ENCODE data around the gene LENG9.
"Not testable (repeated sequence)": the region's sequence is repeated elsewhere in the genome, so short reads cannot be mapped to it uniquely, and the experiment has no call there.

Gene LENG9

GRCh38 chr19:54463531-54464043, at the start of gene LENG9:
LENG9 (minus strand) TSS chr19:54463778; CDS start chr19:54463526, 252 bp downstream.
- DNase-seq = peak; percentile 96

- DNase-seq = not testable (repeated sequence)
These were observed 45.8 kb upstream of the LENG9 start for GRCh38 chr19:54509200-54509940.

GRCh38 chr19:54508487-54508886, 44.9 kb upstream of the LENG9 start:
- not testable (repeated sequence) for DNase-seq

- no peak for DNase-seq
These were observed 44.2 kb upstream of the LENG9 start for GRCh38 chr19:54507824-54508223.

DNA sequence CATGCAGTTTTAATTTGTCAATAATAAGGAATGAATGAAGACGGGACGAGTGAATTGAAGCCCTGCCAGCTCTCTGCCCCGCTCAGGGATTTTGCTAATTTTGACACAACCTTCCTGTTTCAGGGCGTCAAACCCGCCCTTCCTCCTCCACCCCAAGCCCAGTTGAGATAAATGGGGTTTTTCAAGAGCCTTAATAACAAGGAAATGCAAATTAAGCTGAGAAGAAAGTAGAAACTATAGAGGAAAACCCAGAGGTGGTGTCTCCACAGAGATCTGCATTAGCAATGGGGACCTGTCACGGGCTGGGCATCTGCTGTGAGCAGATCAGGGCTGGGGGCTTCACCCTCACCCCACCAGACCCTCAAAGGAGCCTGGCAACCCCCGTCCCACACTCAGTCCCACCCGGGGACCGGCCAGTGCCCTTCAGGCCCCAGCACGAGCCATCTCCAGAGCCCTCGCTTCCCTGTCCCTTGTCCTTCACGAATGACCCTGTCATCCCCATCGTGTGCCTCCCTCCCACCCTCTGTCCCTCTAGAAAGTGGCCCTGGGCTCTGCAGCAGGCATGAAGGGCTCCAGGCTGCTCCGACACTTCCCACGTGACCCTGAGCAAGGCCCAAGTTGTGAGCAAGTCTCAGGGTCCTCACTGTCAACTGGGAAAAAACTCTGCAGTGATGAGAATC, 43.6 kb upstream of the LENG9 start:
- DNase-seq = not testable (repeated sequence)

GRCh38 chr19:54506079-54506478, 42.5 kb upstream of the LENG9 start:
- no peak for DNase-seq

DNA sequence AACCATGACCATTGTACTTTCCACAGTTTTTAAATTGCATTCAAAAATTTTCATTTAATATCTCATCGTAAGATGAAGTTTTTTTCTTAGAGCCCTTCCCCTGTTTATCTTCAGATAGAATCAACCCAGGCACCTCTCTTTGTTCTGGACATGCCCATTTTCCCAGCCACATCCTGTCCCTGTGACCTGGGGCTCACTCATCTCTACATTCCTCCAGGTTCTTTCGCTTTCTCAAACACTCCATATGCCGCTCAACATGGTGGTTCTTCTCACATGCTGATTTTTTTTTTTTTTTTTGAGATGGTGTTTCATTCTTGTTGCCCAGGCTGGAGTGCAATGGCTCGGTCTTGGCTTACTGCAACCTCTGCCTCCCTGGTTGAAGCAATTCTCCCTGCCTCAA, 42.0 kb upstream of the LENG9 start:
- DNase-seq = not testable (repeated sequence)

GRCh38 chr19:54502518-54503048, 39.0 kb upstream of the LENG9 start, which contains the start of gene LAIR2:
LAIR2 (plus strand) TSS chr19:54502831; CDS start chr19:54502919, 88 bp downstream.
- no peak for DNase-seq

DNA sequence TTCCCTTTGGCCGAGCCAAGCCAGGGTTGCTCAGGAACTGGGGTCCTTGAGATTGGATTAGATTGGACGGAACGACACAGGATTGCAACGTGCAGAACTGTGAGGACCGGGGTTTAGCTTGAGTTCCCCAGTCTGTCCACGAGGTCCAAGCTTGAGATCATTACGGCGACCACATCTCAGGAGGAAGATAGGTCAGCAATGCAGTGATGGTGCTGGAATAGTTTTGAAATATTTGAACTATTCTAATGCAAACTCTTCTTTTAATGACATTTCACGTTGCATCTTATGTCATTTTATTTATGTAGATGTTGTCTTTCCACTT, 34.8 kb upstream of the LENG9 start:
- not testable (repeated sequence) for DNase-seq

GRCh38 chr19:54497747-54498450, 34.3 kb upstream of the LENG9 start:
- DNase-seq = not testable (repeated sequence)

- DNase-seq = not testable (repeated sequence)
These were observed 31.7 kb upstream of the LENG9 start for GRCh38 chr19:54495284-54495683.

GRCh38 chr19:54493967-54494585, 30.5 kb upstream of the LENG9 start:
- DNase-seq = no peak

DNA sequence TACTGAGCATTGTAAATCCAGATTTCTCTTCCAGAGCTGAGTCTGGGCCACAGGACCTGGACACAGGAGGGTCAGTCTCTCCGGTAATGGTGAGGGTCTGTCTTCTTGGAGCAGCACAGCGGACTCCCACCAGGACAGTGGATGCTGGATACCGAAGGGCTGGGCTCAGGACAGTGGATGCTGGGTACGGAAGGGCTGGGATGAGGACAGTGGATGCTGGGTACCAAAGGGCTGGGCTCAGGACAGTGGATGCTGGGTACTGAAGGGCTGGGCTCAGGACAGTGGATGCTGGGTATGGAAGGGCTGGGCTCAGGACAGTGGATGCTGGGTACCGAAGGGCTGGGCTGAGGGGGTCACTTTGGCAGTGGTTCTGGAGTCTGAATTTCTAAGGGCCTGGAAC, 29.5 kb upstream of the LENG9 start:
- not testable (repeated sequence) for DNase-seq

DNA sequence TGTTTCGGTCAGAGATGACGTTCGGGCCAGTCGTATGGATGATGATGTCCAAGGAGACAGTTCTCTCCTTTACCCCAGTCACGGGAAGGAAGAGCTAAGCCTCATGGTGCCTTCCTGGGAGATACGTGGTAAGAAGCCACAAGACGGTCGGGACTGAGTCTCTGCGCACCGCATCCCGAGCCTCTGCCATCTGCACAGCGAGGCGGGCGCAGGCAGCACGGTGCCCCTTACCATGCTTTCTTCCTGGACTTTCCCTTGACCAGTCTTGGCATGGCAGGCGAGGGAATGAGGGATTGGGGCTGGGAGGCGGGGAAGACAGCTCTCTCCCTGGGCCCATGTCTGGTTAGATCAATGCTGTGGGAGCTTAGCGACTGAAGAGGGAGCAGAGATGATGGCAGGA, 29.0 kb upstream of the LENG9 start:
- no peak for DNase-seq

- no peak for DNase-seq
These were observed 26.2 kb upstream of the LENG9 start for GRCh38 chr19:54489766-54490165.

- no peak for DNase-seq
These were observed 25.8 kb upstream of the LENG9 start for GRCh38 chr19:54489341-54489740.

- DNase-seq = no peak
These were observed 22.3 kb upstream of the LENG9 start for GRCh38 chr19:54485851-54486250.

GRCh38 chr19:54484451-54484850, 20.9 kb upstream of the LENG9 start:
- DNase-seq = no peak

DNA sequence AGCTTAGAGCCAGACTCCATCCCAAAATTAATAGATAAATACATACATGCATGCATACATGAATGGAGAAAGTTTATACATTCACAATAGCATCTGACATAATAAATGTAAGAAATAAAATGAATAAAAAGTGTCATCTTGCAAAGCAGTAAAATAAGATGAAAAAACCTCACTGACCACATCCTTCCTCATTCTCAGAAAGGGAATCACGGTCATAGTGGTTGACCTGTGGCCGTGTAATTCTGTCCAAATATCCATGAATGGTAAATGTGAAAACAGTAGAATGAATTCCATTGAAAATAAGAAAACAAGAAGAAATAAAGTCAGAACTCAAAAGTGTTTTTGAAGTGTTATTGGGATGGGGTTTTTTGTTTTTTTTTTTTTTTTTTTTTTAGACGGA, 19.3 kb upstream of the LENG9 start:
- DNase-seq = no peak

DNA sequence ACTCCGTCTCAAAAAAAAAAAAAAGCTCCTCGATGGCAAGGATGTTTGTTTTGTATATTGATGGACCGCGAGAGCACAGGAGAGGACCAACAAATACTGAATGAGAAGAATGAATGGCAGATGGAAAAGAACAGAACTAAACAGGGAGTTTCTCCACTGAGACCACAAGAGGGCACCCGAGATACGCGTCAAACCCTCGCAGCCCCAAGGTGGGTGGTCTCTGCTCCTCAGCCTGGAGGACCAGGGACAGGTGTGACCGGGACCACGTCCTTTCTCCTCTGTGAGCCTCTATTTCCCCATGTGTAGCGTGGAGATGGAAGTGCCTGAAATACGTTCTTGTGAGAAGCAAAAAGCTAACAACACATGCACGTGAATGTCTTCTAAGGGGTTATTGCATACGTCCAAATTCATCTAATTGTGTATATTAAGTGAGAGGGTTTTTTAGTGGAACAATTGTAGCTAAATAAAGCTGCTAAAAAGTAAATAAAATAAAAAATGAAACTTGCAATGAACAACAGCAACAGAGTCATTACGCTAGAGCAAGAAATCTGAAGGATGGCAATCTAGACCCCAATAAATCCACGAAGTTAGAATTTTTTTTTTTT, 17.9 kb upstream of the LENG9 start:
- peak; percentile 70 for DNase-seq

DNA sequence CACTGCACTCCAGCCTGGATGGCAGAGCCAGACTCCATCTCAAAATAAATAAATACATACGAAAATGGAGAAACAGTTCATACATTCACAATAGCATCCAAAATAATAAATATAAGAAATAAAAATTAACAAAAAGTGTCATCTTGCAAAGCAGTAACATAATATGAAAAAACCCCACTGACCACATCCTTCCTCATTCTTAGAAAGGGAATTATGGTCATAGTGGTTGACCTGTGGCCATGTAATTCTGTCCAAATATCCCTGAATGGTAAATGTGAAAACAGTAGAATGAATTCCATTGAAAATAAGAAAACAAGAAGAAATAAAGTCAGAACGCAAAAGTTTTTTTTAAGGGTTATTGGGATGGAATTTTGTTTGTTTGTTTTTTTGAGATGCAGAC, 16.5 kb upstream of the LENG9 start:
- no peak for DNase-seq

DNA sequence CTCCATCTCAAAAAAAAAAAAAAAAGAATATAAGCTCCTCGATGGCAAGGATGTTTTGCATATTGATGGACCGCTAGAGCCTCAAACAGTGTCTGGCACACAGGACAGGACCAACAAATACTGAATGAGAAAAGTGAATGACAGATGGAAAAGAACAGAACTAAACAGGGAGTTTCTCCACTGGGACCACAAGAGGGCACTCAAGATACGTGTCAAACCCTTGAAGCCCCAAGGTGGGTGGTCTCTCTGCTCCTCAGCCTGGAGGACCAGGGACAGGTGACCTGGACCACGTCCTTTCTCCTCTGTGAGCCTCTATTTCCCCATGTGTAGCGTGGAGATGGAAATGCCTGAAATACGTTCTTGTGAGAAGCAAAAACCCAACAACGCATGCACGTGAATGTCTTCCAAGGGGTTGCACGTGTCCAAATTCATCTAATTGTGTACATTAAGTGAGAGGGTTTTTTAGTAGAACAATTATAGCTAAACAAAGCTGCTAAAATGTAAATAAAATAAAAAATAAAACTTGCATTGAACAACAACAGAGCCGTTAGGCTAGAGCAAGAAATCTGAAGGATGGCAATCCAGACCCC, 15.2 kb upstream of the LENG9 start:
- DNase-seq = peak; percentile 65

Data from NCI-H69 (cell line).